Head of caudate nucleus (tissue), 42 donors: ENCODE results near the gene CDC42.
A peak's percentile ranks its signal among the peaks of the same experiment; 100 is the strongest.
"Not testable (repeated sequence)": the region's sequence is repeated elsewhere in the genome, so short reads cannot be mapped to it uniquely, and the experiment has no call there.

Experiments used
- DNase-seq, 42 donors: peaks; one replicate each; pipeline versions ENCODE4 v3.0.0 to v3.0.0-alpha.2; 2020 to 2021; ENCODE audit warnings: mixed read lengths in 7 of 42
- intact Hi-C: fragments of 100-400 bp; cut with DNase I; formaldehyde crosslinking; loops from one replicate; pipeline ENCODE4 v1.15.0; 2022

Gene CDC42

DNA sequence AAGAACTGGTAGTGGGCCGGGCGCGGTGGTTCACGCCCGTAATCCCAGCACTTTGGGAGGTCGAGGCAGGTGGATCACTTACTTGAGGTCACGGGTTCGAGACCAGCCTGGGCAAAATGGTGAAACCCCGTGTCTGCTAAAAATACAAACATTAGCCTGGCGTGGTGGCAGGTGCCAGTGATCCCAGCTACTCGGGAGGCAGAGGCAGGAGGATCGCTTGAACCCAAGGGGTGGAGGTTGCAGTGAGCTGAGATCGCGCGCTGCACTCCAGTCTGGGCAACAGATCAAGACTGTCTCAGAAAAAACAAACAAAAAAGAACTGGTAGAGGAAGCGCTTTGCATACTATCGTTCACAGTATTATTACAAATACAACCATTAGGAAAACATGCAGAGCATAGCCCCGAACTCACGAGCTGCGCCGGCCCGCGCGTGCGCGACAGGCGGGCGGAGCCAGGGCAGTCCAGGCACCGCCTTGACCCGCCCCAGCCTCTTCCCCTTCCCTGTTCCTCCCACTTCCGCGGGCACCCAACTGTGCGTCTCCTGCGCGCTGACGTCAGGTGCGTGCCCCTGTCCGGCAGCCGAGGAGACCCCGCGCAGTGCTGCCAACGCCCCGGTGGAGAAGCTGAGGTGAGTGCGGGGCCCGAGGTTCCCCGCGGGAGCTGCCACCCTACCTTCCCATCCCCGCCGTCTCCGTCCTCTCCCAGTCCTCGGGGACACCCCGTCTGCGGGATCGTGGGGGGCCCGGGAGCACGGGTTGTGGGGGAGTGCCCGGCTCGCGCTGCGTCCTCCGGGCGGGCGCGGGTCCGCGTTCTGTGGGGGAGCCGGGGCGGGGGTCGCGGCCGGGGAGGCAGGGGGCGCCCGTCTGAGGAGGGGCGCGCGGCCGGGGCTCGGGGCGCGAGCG lies at the start of gene CDC42:
TSS of gene CDC42 (plus strand) at position 595 of the 902 bp plus-strand sequence. CDS start 25,770 bp downstream, outside the sequence.
- peak; percentile 94 to 99 (median 98) for DNase-seq
- intact Hi-C loops, result no loop called here

DNA sequence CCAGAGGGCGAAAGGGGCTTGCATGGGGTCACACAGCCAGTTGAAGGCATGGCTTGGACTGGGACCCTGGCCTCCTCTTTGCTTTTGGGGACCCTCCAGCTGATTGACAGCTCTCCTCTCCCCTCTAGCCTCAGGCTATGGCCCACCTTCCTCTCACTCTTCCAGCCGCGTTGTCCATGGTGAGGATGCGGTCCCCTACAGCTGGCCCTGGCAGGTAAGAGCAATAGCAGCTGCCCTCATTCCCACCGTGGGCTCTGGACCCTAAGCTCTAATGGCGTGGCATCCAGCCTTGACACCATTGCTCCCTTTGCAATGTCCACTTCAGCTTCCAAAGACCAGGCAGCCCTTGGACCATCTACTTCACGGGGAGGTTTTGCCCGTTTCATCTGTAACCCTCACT lies 49.6 kb upstream of the CDC42 start:
- DNase-seq, intact Hi-C loops: not testable (repeated sequence)

DNA sequence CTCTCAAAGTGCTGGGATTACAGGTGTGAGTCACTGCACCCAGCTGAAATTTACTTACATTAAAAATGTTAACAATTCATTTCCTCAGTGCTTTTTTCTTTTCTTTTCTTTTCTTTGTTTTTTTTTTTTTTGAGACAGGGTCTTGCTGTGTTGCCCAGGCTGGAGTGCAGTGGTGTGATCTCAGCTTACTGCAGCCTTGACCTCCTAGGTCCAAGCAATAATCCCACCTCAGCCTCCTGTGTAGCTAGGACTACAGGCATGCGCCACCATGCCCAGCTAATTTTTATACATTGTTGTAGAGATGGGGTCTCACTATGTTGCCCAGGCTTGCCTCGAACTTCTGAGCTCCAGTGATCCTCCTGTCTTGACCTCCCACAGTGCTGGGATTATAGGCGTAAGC lies 48.5 kb upstream of the CDC42 start:
- DNase-seq, intact Hi-C loops: not testable (repeated sequence)

DNA sequence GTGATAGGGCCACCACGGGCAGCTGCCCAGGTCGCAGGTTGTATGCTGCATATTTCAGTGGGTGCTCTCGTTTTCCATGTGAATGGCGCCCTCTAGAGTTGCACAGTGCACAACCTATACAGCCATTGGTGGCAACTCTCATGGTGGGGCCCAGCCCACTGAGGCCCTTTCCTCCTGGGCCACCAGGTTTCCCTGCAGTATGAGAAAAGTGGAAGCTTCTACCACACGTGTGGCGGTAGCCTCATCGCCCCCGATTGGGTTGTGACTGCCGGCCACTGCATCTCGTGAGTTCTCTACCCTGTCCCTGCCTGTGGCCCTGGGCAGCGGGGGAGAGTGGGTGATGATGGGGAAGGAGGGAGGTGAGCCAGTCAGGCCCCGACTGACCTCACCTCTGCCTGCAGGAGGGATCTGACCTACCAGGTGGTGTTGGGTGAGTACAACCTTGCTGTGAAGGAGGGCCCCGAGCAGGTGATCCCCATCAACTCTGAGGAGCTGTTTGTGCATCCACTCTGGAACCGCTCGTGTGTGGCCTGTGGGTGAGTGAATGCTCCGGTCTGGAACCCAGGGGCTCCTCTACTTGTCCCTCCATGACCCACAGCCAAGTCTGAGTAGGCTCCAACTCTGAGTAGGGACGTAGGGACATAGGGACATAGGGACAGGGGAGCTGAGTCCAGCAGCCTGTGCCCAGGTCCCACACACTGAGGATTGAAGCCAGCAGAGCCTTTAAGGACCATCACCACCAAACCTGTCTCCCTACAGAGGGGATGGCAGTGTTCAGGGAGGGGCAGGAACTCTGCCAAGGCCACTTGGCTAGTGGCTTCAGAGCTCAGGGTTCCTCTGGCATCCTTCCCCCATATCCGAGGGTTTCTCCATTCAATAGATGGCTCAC lies 47.0 kb upstream of the CDC42 start:
- intact Hi-C loops, result not testable (repeated sequence)
- peak in 29 of 42 donors; percentile 15 to 65 (median 41) for DNase-seq

- DNase-seq, intact Hi-C loops: not testable (repeated sequence)
Observed at GRCh38 chr1:22006736-22007135, 45.8 kb upstream of the CDC42 start.

DNA sequence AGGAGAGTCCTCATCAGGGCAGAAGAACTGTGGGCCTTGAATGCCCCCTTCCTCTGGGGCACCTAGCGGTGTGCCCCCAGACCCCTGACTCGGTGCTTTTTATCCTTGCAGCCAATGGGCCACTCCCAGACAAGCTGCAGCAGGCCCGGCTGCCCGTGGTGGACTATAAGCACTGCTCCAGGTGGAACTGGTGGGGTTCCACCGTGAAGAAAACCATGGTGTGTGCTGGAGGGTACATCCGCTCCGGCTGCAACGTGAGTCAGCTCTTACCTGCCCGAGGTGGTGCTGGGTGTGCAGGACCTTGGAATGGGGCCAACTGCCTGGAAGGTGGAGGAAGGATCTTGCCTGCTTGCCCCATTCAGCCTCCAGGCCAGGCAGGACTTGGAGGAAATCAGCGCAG lies 45.2 kb upstream of the CDC42 start:
- intact Hi-C loops, DNase-seq: not testable (repeated sequence)

DNA sequence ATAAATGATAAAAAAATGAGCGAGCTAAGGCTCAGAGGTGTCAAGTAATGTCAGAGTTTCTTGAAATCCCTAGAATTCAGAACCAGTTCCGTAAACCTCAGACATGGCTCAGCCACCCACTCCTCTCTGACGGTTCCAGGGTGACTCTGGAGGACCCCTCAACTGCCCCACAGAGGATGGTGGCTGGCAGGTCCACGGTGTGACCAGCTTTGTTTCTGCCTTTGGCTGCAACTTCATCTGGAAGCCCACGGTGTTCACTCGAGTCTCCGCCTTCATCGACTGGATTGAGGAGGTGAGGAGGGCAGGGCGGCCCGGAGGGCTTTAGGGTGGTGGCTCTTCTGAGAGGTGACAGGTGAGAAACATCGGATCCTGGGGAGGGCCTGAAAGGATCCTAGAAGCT lies 42.9 kb upstream of the CDC42 start:
- DNase-seq, intact Hi-C loops: not testable (repeated sequence)

GRCh38 chr1:22012752-22013151 lies 39.8 kb upstream of the CDC42 start:
- DNase-seq, intact Hi-C loops: not testable (repeated sequence)

GRCh38 chr1:22014575-22015206 lies 37.8 kb upstream of the CDC42 start:
- intact Hi-C loops, DNase-seq: not testable (repeated sequence)

- intact Hi-C loops, result no loop called here
- DNase-seq, result peak in 17 of 42 donors; percentile 6 to 52 (median 18)
Observed at GRCh38 chr1:22018583-22019559, 33.6 kb upstream of the CDC42 start.

DNA sequence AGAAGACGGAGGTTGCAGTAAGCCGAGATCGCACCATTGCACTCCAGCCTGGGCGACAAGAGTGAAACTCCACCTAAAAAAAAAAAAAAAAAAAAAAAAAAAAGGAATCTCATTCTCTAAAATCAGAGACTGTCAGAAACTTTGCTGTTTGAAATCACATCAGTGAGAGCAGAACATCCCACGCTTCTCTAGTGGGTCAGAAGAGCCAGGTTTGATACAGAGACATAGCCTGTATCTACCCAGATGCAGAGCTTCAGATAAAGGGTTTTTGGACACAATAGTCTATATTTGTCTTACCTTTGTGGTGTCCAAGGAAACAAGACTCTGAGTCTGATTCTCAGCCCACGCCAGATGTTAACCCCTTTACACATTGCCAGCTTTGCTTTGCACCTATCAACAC lies 31.4 kb upstream of the CDC42 start:
- no peak for DNase-seq

GRCh38 chr1:22024485-22025367 lies 27.8 kb upstream of the CDC42 start:
- DNase-seq, result peak; percentile 9 to 69 (median 50)
- intact Hi-C loops, result no loop called here

More for the DNA sequence above, 31.4 kb upstream of the CDC42 start:
- intact Hi-C loops, result no loop called here

DNA sequence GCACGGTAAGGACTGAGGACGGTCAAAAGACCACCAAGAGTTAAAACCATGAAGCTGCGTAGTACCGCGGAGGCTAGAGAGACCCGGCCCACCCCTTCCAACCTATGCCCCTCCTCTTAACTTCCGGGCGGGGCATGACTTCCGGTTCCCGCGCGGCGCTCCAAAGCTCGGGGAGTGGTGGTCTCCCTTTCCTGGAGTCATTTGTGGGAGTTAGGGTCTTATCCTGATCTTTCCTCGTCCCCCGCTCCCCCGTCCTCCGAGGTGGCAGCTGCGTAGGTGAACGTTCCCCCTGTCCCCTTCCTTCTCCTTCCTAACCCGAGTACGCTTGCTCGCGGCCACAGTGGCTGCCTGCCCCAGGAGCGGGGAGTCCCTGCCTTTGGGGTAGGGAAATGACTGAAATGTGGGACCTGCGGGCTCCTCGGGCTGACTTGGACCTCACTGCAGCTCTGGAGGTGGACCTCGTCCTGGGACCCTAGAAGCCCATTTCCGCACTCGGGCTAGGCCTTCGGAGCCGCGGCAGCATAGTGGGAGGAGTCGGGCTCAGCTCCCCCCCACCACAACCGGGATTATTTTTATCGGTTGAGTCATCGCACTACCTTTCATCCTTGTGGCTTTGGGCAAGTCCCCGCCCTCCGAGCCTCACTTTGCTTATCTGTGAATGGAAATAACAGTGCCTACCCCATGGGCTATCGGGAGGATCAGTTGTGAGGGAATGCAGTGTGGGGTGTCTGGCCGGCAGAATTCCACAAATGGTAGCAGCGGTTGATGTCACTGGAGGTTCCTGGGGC lies 26.9 kb upstream of the CDC42 start:
- intact Hi-C loops, result no loop called here

GRCh38 chr1:22026924-22027289 lies 25.6 kb upstream of the CDC42 start:
- DNase-seq, result no peak
- intact Hi-C loops, result no loop called here

More for the DNA sequence above, 26.9 kb upstream of the CDC42 start:
- DNase-seq, result peak; percentile 59 to 97 (median 90)

- no peak for DNase-seq
- intact Hi-C loops, result no loop called here
Observed at GRCh38 chr1:22030057-22030456, 22.5 kb upstream of the CDC42 start.

DNA sequence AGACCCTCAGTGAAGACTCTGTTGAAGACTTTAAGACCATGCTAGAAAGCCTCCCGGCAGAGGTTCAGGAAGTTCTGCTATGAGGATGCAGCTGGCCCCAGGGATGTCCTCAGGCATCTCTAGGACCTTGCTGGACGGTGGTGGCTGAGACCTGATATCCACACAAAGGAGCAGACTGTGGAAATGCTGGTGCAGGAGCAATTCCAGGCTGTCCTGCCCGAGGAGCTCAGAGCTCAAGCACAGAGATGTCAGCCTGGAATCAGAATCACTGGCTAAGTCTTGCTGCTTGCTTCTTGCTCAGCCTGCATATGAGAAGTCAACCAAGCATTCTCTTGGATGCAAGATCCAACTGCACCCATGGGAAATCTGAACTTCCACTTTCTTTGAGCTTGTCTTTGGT lies 22.0 kb upstream of the CDC42 start:
- intact Hi-C loops, result no loop called here
- no peak for DNase-seq
